H1 (cell line): Measurements from ENCODE around the gene DNAJC19.

Experiments used
- HDAC6 ChIP-seq: IDR thresholded peaks from one replicate; pipeline ENCODE4 v1.7.1; 2012; ENCODE audit warnings: low read depth, mild to moderate bottlenecking, inconsistent platforms, low read length, moderate library complexity
- KDM5A ChIP-seq: fragments of 200-600 bp; IDR thresholded peaks from 2 replicates; pipeline ENCODE4 v1.7.1; 2012; ENCODE audit warnings: mild to moderate bottlenecking, low read length, inconsistent platforms, mixed read lengths
- NRF1 ChIP-seq: IDR thresholded peaks from 2 replicates; pipeline ENCODE4 v1.6.1; 2011; ENCODE audit warnings: mild to moderate bottlenecking, low read depth, low read length, improper control_type of control experiment
- TEAD4 ChIP-seq: IDR thresholded peaks from 2 replicates; pipeline ENCODE4 v1.6.1; 2012; ENCODE audit warnings: low read depth, low read length, inconsistent platforms, mixed read lengths
- TF ChIP-seq, protein P1 (sequence below), 3 experiments: IDR thresholded peaks; 1 replicate in 2 of 3; 2 replicates in 1 of 3; pipeline versions ENCODE4 v1.5.1 to v1.6.1; 2011; ENCODE audit warnings: low read length in 3 of 3, mild to moderate bottlenecking in 3 of 3, inconsistent platforms in 2 of 3, low read depth in 1 of 3, moderate library complexity in 1 of 3; ENCODE audit not compliant: insufficient read depth in 1 of 3; ENCODE audit errors: control extremely low read depth in 1 of 3
- TF ChIP-seq, protein P2 (sequence below): IDR thresholded peaks from 2 replicates; pipeline ENCODE4 v1.6.1; 2011; ENCODE audit warnings: low read depth, mild to moderate bottlenecking, low read length; ENCODE audit not compliant: insufficient read depth
- TF ChIP-seq, protein P3 (sequence below): IDR thresholded peaks from 2 replicates; pipeline ENCODE4 v1.6.1; 2012; ENCODE audit warnings: inconsistent platforms

DNA sequence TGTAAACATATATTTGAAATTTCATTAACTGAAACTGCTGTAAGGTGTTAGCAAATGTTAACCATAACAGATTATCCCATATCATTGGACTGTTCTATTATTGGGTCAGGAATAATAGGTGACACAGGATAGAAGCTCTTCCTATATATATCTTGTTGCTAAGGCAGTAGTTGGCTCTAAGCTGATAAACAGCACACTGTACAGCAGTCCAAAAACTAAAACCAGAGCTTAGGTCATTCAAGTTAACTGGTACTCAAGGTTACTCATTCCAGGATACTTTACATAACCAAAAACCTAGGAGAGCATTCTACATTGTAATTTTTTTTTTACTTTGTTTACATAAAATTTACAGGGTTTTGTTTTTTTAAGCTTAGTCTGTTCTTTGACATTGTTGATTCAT is 8.9 kb downstream of the DNAJC19 start:
- TF ChIP-seq HDAC6: no peak
- TF ChIP-seq, protein P1, sequence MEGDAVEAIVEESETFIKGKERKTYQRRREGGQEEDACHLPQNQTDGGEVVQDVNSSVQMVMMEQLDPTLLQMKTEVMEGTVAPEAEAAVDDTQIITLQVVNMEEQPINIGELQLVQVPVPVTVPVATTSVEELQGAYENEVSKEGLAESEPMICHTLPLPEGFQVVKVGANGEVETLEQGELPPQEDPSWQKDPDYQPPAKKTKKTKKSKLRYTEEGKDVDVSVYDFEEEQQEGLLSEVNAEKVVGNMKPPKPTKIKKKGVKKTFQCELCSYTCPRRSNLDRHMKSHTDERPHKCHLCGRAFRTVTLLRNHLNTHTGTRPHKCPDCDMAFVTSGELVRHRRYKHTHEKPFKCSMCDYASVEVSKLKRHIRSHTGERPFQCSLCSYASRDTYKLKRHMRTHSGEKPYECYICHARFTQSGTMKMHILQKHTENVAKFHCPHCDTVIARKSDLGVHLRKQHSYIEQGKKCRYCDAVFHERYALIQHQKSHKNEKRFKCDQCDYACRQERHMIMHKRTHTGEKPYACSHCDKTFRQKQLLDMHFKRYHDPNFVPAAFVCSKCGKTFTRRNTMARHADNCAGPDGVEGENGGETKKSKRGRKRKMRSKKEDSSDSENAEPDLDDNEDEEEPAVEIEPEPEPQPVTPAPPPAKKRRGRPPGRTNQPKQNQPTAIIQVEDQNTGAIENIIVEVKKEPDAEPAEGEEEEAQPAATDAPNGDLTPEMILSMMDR (IDR thresholded peaks at IDR 0.05; ENCODE audit: control extremely low read depth in 1 of 3, insufficient read depth in 1 of 3, low read depth in 1 of 3, low read length in 3 of 3): no peak
- TF ChIP-seq KDM5A: no peak
- TF ChIP-seq TEAD4: no peak
- TF ChIP-seq, protein P2, sequence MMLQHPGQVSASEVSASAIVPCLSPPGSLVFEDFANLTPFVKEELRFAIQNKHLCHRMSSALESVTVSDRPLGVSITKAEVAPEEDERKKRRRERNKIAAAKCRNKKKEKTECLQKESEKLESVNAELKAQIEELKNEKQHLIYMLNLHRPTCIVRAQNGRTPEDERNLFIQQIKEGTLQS: no peak
- TF ChIP-seq, protein P3, sequence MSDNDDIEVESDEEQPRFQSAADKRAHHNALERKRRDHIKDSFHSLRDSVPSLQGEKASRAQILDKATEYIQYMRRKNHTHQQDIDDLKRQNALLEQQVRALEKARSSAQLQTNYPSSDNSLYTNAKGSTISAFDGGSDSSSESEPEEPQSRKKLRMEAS: no peak
- no peak for TF ChIP-seq NRF1
